ENCODE results near the gene PNLIP. TPM values are rescaled to one million over a fixed set of nuclear protein-coding genes. Genes with fewer than 3 reads are reported as not detected.

The PNLIP gene
- total RNA-seq, 1 experiment from 2014 or later: 1.5 TPM

- H3K4me1 ChIP-seq (ENCODE audit: control insufficient read depth, insufficient read depth, low read length): no peaks in the 10 kb centered on the region
- H3K9me3 ChIP-seq (ENCODE audit: control insufficient read depth, insufficient read depth, low read depth, low read length): no peaks in the 10 kb centered on the region
- no peak for TF ChIP-seq CTCF (IDR thresholded peaks at IDR 0.05)
- no peak for TF ChIP-seq REST (IDR thresholded peaks at IDR 0.05; ENCODE audit: insufficient read depth in 1 of 2, low read depth in 2 of 2, low read length in 1 of 2)
- TF ChIP-seq SIN3A (IDR thresholded peaks at IDR 0.05; ENCODE audit: borderline replicate concordance, insufficient read depth, low read depth, low read length): no peak
- no peak for TF ChIP-seq POLR2AphosphoS5 (IDR thresholded peaks at IDR 0.05; ENCODE audit: low read depth, low read length)
- TF ChIP-seq TCF7L2 (IDR thresholded peaks at IDR 0.05; ENCODE audit: low read depth, low read length): no peak
- H3K27ac ChIP-seq (ENCODE audit: low read length): no peak overlapping the region
- H3K36me3 ChIP-seq (ENCODE audit: control insufficient read depth, insufficient read depth, low read length): no peaks in the 10 kb centered on the region
- ATAC-seq: no peak
- no peaks in the 10 kb centered on the region for H3K27me3 ChIP-seq (ENCODE audit: control insufficient read depth, insufficient read depth, low read length)
- in situ Hi-C loops (cut with HindIII; ENCODE audit: low pct_unique_long_range_greater_than_20kb, low sequenced_read_pairs): no loop called here
- H3K4me3 ChIP-seq (ENCODE audit: low read depth in 2 of 2, low read length in 2 of 2): no peak overlapping the region
- no TSS peak for BruUV-seq (replicated peaks)
- DNase-seq (ENCODE audit: low read depth, low spot score): no peak
- POLR2A ChIA-PET: no interaction called here
- CTCF ChIA-PET: no interaction called here
- intact Hi-C loops (cut with micrococcal nuclease; ENCODE audit: unreplicated experiment): no loop called here
These were observed 60.3 kb downstream of the PNLIP start for GRCh38 chr10:116606061-116606483.

GRCh38 chr10:116607336-116607735 lies 61.6 kb downstream of the PNLIP start:
- POLR2A ChIA-PET: no interaction called here
- ATAC-seq (no peak), DNase-seq (ENCODE audit: low read depth, low spot score) (no peak)
- in situ Hi-C loops (cut with HindIII; ENCODE audit: low pct_unique_long_range_greater_than_20kb, low sequenced_read_pairs): no loop called here
- no peaks in the 10 kb centered on the region for H3K9me3 ChIP-seq (ENCODE audit: control insufficient read depth, insufficient read depth, low read depth, low read length)
- intact Hi-C loops (cut with micrococcal nuclease; ENCODE audit: unreplicated experiment): no loop called here
- TF ChIP-seq TCF7L2 (IDR thresholded peaks at IDR 0.05; ENCODE audit: low read depth, low read length) (no peak), CTCF (IDR thresholded peaks at IDR 0.05) (no peak), SIN3A (IDR thresholded peaks at IDR 0.05; ENCODE audit: borderline replicate concordance, insufficient read depth, low read depth, low read length) (no peak), POLR2AphosphoS5 (IDR thresholded peaks at IDR 0.05; ENCODE audit: low read depth, low read length) (no peak), REST (IDR thresholded peaks at IDR 0.05; ENCODE audit: insufficient read depth in 1 of 2, low read depth in 2 of 2, low read length in 1 of 2) (no peak)
- no peaks in the 10 kb centered on the region for H3K36me3 ChIP-seq (ENCODE audit: control insufficient read depth, insufficient read depth, low read length)
- CTCF ChIA-PET: no interaction called here
- no peak overlapping the region for H3K27ac ChIP-seq (ENCODE audit: low read length)
- no TSS peak for BruUV-seq (replicated peaks)
- H3K4me3 ChIP-seq (ENCODE audit: low read depth in 2 of 2, low read length in 2 of 2): no peak overlapping the region
- H3K27me3 ChIP-seq (ENCODE audit: control insufficient read depth, insufficient read depth, low read length): no peaks in the 10 kb centered on the region
- no peaks in the 10 kb centered on the region for H3K4me1 ChIP-seq (ENCODE audit: control insufficient read depth, insufficient read depth, low read length)
